GM18858 (cell line): Measurements from ENCODE around the gene COQ5.
A peak's percentile ranks its signal among the peaks of the same experiment; 100 is the strongest.
"Not testable (repeated sequence)": the region's sequence is repeated elsewhere in the genome, so short reads cannot be mapped to it uniquely, and the experiment has no call there.

Experiments
- ATAC-seq: cut with Tn5 transposase; IDR thresholded peaks from one replicate; pipeline ENCODE4 v1.9.1; 2021; ENCODE audit not compliant: unreplicated experiment

Gene COQ5

DNA sequence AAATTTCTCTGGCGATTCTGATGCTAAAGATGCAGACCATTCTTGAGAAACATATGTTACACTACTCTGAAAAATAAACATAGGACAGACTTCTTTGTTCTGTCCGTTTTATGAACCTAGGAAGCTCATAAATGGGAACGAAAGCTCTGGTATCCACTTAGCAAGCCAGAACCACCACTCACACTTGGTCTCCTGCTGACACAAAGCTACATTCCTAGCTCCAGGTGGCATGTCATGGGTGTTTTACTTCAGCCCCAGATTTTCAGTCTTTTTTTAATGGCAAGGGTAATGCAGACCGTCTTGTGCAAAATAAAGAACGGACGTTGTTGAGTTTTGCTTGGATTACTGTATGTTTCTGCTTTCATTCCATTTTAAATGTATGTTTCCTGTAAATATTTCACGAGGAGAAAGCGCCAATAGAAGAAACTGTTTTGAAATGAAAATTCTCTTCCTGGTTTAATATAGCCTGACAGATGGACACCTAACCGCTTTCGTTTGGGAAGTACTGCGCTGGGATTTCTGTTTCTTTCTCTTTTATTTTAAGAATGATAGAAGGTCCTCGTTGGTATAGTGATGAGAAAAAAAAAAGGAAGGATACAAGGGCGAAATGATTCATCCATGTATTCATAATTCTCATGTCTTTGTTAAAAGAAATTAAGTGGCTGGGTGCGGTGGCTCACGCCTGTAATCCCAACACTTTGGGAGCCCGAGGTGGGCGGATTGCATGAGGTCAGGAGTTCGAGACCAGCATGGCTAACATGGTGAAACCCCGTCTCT is 871 bp upstream of the COQ5 start:
- ATAC-seq, result no peak

- no peak for ATAC-seq
These were observed 6.4 kb downstream of the COQ5 start for GRCh38 chr12:120522568-120522967.

GRCh38 chr12:120519324-120519723 is 9.6 kb downstream of the COQ5 start:
- not testable (repeated sequence) for ATAC-seq

DNA sequence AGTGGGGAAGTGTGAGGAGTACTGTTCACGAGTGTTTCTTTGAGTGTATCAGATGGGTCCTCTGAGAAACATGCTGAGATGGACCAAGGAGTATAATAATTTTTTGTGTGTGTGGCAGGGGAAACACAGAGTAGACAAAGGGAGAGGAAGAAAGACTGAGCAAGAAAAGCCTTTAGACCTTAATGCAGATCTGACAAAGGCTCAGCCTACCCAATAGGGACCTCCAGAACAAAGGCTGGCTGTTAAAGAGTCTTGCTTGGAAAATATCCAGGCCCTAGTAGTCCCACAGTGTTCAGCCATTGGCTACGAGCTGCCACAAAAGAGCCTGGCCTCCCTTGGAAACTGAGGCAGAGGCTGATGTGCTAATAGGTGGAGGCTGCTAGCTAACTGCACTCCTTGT is 13.5 kb downstream of the COQ5 start:
- no peak for ATAC-seq

DNA sequence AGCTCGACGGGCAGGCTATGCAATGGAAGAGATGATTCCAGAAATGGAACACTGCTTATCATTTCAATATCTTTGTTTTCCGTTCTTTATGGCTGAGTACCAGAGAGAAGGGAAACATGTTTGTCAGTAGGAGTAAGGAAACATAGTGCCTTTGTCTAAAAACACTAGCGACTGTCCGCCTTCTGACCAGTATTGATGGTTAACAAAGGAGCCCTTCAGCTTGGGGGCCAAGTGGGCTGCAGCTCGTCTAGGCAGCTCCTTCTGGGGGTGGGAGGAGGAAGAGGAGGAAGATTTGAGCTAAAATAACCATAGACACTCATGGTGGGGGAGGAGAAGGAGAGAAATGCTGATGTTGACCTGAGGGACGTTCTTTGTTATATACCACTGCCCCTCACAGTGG is 15.0 kb downstream of the COQ5 start:
- ATAC-seq, result no peak

DNA sequence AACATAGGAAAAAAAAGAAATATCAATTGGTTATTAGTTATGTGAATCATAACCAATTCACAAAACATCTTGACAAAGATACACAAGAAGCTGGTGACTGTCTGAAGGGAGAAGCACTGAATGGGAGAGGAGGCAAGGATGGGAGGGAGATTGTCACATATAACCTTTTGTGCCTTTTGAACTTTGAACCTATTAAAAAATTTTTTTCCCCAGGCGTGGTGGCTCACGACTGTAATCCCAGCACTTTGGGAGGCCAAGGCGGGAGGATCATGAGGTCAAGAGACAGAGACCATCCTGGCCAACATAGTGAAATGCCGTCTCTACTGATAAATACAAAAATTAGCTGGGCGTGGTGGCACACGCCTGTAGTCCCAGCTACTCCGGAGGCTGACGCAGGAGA is 20.4 kb downstream of the COQ5 start:
- no peak for ATAC-seq

DNA sequence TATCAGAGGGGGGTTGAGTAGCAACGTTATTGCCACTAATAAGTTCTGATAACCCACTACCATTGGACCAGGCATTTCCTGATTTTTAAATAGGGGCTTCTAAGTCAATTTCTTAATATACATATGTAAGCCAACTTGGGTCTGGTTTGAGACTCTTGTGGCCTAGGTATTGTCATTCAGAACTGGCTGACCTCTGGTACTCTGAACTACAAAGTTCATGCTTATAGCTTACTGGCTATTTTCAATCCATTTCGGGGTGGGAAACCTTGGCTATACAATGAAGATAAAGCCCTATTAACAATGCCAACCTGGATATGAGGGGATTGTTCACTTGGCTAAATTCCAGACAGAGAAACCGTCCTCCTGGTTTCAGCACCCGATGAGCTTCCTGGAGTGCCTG is 24.4 kb downstream of the COQ5 start:
- no peak for ATAC-seq

DNA sequence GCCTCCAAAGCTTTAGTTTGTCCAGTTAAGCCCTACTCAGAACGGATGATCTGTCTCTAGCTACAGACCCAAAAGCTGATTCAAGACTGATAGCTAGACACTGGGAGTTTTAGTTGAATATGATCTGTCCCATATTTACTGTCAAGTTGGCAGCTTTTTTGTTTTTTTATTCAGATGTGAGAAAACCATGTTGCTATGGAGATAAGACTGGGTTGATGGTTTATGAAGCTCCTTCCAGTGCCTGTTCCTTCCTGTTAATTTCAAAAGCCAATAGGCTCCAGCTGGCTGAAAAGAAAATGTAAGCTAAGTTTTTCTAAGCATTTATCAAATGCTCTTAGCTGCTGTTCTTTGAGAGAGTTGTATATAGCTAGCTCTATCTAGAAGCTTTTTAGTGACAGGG is 28.4 kb downstream of the COQ5 start:
- ATAC-seq, result no peak

DNA sequence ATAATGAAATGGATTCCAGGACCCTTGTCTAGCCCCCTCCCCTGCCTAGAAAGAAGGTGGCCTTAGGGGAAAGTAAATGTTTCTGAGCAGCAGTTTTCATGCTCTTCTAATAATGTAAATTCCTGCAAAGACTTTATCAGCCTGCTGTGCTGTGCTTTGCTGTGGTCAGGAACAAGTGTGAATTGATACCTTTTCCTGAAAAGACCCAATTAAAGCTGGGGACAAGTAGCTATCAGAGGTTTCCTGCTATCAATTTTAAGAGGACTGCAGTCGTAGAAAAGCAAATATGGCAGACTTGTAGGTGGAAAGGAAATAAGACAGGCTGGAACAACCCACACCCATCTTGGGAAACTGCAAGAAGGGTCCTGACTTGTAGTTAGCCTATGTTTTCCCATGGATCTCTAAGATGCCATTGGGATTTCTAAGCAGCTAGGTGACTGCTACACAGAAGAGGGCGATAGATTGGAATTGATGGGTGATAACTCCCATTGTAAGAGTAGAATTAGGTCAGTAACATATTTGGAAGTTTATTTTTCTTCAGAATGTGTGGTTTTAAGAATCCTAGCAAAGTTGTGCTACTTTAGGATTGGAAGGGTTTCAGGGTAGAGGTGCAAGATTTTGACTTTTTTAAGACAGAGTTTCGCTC is 30.0 kb downstream of the COQ5 start:
- no peak for ATAC-seq

GRCh38 chr12:120497524-120498150 is 31.3 kb downstream of the COQ5 start:
- ATAC-seq, result no peak

DNA sequence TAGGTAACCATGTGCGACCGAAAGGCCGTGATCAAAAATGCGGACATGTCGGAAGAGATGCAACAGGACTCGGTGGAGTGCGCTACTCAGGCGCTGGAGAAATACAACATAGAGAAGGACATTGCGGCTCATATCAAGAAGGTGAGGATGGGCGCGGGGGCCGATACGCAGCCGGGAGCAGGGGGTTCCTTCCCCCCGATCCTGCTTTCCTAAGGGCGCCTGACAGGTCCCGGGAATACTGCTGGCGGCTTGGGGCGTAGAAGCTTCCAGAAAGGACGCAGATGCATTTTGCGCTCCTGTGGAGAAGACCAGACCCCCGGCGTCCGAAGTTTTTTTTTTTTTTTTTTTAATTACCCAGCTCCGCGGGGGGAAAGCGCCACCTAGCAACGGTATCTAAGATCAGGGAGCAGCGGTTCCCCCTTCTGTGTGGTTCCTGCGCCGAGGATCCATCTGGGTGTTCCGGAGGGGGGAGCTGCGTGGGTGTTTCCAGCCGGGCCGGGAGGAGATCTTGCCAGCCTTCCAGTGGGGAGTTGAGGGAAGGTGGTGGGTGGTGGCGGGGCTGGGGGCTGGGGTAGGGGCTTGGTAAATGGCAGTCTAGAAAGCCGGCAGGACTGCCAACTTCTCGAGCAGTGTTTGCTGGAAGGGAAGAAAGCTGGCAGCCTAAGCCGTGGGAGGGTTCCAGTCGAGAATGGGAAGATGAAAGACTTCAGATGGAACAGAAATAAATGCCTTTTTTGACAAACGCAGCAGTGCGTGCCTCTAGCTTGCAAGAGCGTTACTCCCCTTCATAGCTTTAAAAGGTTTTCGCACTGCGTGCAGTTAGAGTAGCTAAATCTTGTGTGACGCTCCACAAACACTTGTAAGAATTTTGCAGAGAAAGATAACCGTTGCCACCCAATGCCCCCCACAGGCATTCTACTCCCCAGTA is 32.3 kb downstream of the COQ5 start:
- no peak for ATAC-seq

- peak; percentile 86 for ATAC-seq
These were observed 33.1 kb downstream of the COQ5 start, which contains the start of gene DYNLL1 for GRCh38 chr12:120495731-120496412. Gene DYNLL1, plus strand, starts transcription at chr12:120496113. Its CDS starts 309 bp downstream, at chr12:120496422.

- ATAC-seq, result no peak
These were observed 33.7 kb downstream of the COQ5 start for GRCh38 chr12:120495186-120495730.

GRCh38 chr12:120490833-120491512 is 38.0 kb downstream of the COQ5 start:
- ATAC-seq, result no peak

- no peak for ATAC-seq
These were observed 38.6 kb downstream of the COQ5 start for GRCh38 chr12:120490325-120490724.

DNA sequence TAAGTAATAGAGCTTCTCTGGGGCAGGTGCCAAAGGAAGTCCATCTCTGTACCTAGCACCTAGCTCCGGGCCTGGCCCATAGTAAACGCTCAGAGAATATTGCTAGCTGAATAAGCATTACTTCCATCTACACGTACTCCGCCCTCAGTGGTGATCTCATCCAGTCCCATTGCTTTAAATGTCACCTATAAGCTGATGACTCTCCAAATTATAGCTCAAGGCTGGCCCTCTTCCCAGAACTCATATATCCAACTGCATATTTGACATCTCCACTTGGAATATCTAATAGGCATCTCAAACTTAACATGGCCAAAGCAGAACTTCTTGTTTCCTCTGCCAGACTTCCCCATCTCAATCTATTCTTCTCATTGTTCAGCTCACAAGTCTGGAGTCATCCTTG is 39.9 kb downstream of the COQ5 start:
- ATAC-seq, result no peak

DNA sequence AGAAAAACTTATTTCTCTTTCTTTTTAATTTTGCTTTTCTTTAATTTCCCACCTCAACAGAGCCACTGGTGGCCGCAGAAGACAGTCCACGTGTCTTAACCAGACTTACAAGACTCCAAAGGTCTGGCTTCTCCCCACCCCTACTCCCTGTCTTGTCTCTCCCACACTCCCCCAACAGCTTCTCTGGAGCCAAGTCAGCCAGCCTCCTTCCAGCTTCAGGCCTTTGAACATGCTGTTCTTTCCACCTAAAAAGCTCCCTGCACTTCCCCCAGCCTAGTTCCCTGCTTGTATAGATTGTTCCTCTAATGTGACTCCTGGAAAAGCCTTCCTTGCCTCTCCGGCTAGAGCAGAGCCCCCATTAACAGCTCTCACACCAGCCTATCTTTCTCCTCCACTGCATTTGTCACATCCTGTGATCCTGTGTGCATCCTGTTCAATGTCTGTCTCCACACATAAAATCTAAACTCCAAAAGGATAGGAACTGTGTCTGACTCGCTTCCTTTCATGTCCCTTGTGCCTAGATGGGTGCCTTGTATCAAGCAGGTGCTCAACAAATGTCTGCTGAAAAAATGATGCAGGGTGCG is 40.8 kb downstream of the COQ5 start:
- no peak for ATAC-seq

GRCh38 chr12:120487552-120487951 is 41.4 kb downstream of the COQ5 start:
- ATAC-seq, result not testable (repeated sequence)
